Measurements from ENCODE around the gene VSNL1. TPM values are rescaled to one million over a fixed set of nuclear protein-coding genes. Genes with fewer than 3 reads are reported as not detected.

Gene VSNL1
- total and polyA plus RNA-seq, 10 of the 15 experiments (the other 5 are each of a cell fraction or from before 2014, with no cell fraction given), result 0.04 to 0.30 (median 0.12) TPM; not detected in 4

DNA sequence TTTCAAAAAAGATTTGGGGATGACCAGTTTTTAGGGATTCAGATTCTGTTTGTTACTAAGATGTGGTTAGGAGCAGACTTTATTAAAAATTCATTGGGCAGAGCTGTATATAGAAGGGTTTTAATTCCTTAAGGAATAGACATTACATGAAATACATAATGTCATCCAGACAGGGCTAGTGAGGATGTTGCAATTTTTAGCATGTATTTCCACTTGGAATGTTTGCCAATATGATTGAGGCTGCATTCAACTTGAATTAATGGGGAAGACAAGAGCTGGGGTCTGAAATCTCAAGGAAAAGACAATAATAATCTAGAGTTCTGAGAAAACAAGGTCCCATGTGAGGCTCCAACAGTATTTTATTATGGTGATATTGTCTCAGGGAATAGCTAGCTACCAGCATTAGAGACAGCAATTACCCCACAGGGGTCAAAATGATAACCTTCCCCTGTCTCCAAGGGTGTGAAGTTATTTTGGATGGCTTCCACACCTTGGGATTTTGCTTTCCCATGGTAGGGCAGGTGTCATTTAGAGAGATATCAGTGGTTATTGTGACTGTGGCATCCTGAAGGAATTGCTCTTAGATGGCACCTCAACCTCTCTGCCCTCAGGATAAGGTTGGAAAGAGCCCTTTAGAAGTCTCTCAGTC, 60.2 kb downstream of the VSNL1 start:
- Histone ChIP-seq H4K20me1 (ENCODE audit: control insufficient read depth, insufficient read depth) (no peaks in the 10 kb centered on the region), H2AFZ (ENCODE audit: control insufficient read depth, low read depth, low read length) (no peak overlapping the region), H3K27me3 (replicated peaks in 1 of 2; ENCODE audit: control insufficient read depth in 2 of 2, insufficient read depth in 2 of 2, low read length in 1 of 2) (no peaks in the 10 kb centered on the region), H3K4me1 (ENCODE audit: control insufficient read depth, insufficient read depth, low read length) (no peaks in the 10 kb centered on the region), H3K27ac (ENCODE audit: control insufficient read depth, insufficient read depth) (no peak overlapping the region), H3K36me3 (ENCODE audit: control insufficient read depth in 2 of 2, insufficient read depth in 2 of 2, low read length in 1 of 2) (no peaks in the 10 kb centered on the region), H3K9me3 (replicated peaks; ENCODE audit: control insufficient read depth, insufficient read depth, low read length) (no peaks in the 10 kb centered on the region), H3K9ac (ENCODE audit: control insufficient read depth, insufficient read depth, low read length) (no peak overlapping the region), H3K79me2 (ENCODE audit: control insufficient read depth, insufficient read depth, low read length) (no peaks in the 10 kb centered on the region), H3K4me2 (ENCODE audit: control insufficient read depth, insufficient read depth) (no peak overlapping the region), H3K4me3 (no peak overlapping the region)
- in situ Hi-C loops (cut with MboI), result no loop called here
- ATAC-seq, result no peak
- DNase-seq (ENCODE audit: low read depth, low spot score), result no peak
- SMC1A ChIA-PET (ENCODE audit: uncharacterized antibody, unreplicated experiment), result interaction anchor here (0.9 kb wide), 1 partner anchor 70 kb away, joined by 4 read pairs; no protein-coding TSS in a partner anchor
- intact Hi-C loops (cut with micrococcal nuclease; ENCODE audit: unreplicated experiment), result no loop called here
- no peak for FAIRE-seq
- POLR2A ChIA-PET, result no interaction called here
- BruUV-seq (replicated peaks), result no TSS peak
- RAD21 ChIA-PET (ENCODE audit: unreplicated experiment), result no interaction called here
- TF ChIP-seq, protein P1, sequence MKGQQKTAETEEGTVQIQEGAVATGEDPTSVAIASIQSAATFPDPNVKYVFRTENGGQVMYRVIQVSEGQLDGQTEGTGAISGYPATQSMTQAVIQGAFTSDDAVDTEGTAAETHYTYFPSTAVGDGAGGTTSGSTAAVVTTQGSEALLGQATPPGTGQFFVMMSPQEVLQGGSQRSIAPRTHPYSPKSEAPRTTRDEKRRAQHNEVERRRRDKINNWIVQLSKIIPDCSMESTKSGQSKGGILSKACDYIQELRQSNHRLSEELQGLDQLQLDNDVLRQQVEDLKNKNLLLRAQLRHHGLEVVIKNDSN (IDR thresholded peaks at IDR 0.05; ENCODE audit: borderline replicate concordance, extremely low read length, insufficient read depth, low read depth, low read length), result no peak
- TF ChIP-seq TCF7 (IDR thresholded peaks at IDR 0.05; ENCODE audit: borderline replicate concordance) (no peak), KDM1A (IDR thresholded peaks at IDR 0.05; ENCODE audit: borderline replicate concordance) (no peak), TAF1 (IDR thresholded peaks at IDR 0.05; ENCODE audit: borderline replicate concordance, low read depth, low read length) (no peak), POLR2A (IDR thresholded peaks at IDR 0.05; ENCODE audit: low read depth, low read length) (no peak)
- CTCF ChIA-PET, result interaction anchor here (0.7 kb wide), 1 partner anchor 743 kb away, joined by 3 read pairs; no protein-coding TSS in a partner anchor

- SMC1A ChIA-PET (ENCODE audit: uncharacterized antibody, unreplicated experiment), result interaction anchor here (0.9 to 1.7 kb wide), 3 partner anchors 29 to 281 kb away, joined by 3 read pairs; no protein-coding TSS in a partner anchor
- Histone ChIP-seq H3K9ac (ENCODE audit: control insufficient read depth, insufficient read depth, low read length) (no peak overlapping the region), H3K4me1 (ENCODE audit: control insufficient read depth, insufficient read depth, low read length) (no peaks in the 10 kb centered on the region), H4K20me1 (ENCODE audit: control insufficient read depth, insufficient read depth) (no peaks in the 10 kb centered on the region), H3K4me3 (no peak overlapping the region), H3K36me3 (ENCODE audit: control insufficient read depth in 2 of 2, insufficient read depth in 2 of 2, low read length in 1 of 2) (no peaks in the 10 kb centered on the region), H3K27ac (ENCODE audit: control insufficient read depth, insufficient read depth) (no peak overlapping the region), H3K4me2 (ENCODE audit: control insufficient read depth, insufficient read depth) (no peak overlapping the region), H3K27me3 (replicated peaks in 1 of 2; ENCODE audit: control insufficient read depth in 2 of 2, insufficient read depth in 2 of 2, low read length in 1 of 2) (no peaks in the 10 kb centered on the region), H3K79me2 (ENCODE audit: control insufficient read depth, insufficient read depth, low read length) (no peaks in the 10 kb centered on the region), H3K9me3 (replicated peaks; ENCODE audit: control insufficient read depth, insufficient read depth, low read length) (no peaks in the 10 kb centered on the region), H2AFZ (ENCODE audit: control insufficient read depth, low read depth, low read length) (no peak overlapping the region)
- ATAC-seq (no peak), FAIRE-seq (no peak), DNase-seq (ENCODE audit: low read depth, low spot score) (no peak)
- in situ Hi-C loops (cut with MboI), result no loop called here
- CTCF ChIA-PET, result interaction anchor here (0.6 to 0.8 kb wide), 2 partner anchors 18 to 67 kb away, joined by 3 to 4 read pairs; no protein-coding TSS in a partner anchor
- TF ChIP-seq RELA (IDR thresholded peaks at IDR 0.05; ENCODE audit: borderline replicate concordance, partially characterized antibody) (no peak), EGR1 (IDR thresholded peaks at IDR 0.05; ENCODE audit: borderline replicate concordance in 1 of 2, low read depth in 2 of 2, low read length in 2 of 2) (no peak), RAD21 (IDR thresholded peaks at IDR 0.05; ENCODE audit: insufficient read depth, low read depth, low read length) (no peak), NBN (IDR thresholded peaks at IDR 0.05) (no peak), HDGF (IDR thresholded peaks at IDR 0.05) (no peak), RUNX3 (IDR thresholded peaks at IDR 0.05; ENCODE audit: low read length) (no peak), ELK1 (IDR thresholded peaks at IDR 0.05; ENCODE audit: low read depth, low read length) (no peak)
- 38% methylated on average over 5 of the region's 5 CpGs for WGBS (ENCODE audit: insufficient coverage, insufficient replicate concordance, low lambda C conversion rate, missing lambda C conversion rate)
- intact Hi-C loops (cut with micrococcal nuclease; ENCODE audit: unreplicated experiment), result no loop called here
- POLR2A ChIA-PET, result no interaction called here
- RAD21 ChIA-PET (ENCODE audit: unreplicated experiment), result no interaction called here
- no TSS peak for BruUV-seq (replicated peaks)
These were observed 63.6 kb downstream of the VSNL1 start for GRCh38 chr2:17604050-17604449.

Data from GM12878 (cell line).